Lower leg skin (tissue), 4 donors: ENCODE measurements around the gene WDR33. TPM values are rescaled to one million over a fixed set of nuclear protein-coding genes. Genes with fewer than 3 reads are reported as not detected.

Experiments
- DNase-seq, 2 donors: peaks; one replicate each; pipeline ENCODE4 v3.0.0-alpha.2; 2019; ENCODE audit warnings: low spot score in 2 of 2
- H3K4me3 ChIP-seq: fragments of 200-600 bp; sonication (generic); 2 replicates; pipeline ENCODE4 v1.5.1; 2017; ENCODE audit warnings: mild to moderate bottlenecking, low read depth; ENCODE audit not compliant: poor library complexity, severe bottlenecking
- POLR2A ChIP-seq, 2 donors: fragments of 450-650 bp; IDR thresholded peaks; one replicate each; pipeline ENCODE4 v1.6.1; 2016 to 2017; ENCODE audit warnings: antibody characterized with exemption in 2 of 2, mild to moderate bottlenecking in 1 of 2, moderate library complexity in 1 of 2
- whole genome bisulfite sequencing, 2 donors: methylation state at CpG; one replicate each; pipeline ENCODE4 v1.1.5; 2018; 5-methylcytosine and 5-hydroxymethylcytosine counted together
- intact Hi-C: fragments of 100-400 bp; cut with DNase I; formaldehyde crosslinking; loops from one replicate; pipeline ENCODE4 v1.15.0; 2023; ENCODE audit warnings: low total_unique reads
- total RNA-seq, 4 donors: library from RNA; depleted of rRNA; stranded (reverse); fragments of >200 nt; gene quantifications; one replicate each; pipeline ENCODE4 v1.1.0, GENCODE V29; 2016
- TF ChIP-seq, protein P1 (sequence below), 3 donors: fragments of 450-650 bp; IDR thresholded peaks; one replicate each; pipeline ENCODE4 v1.5.1; 2016; ENCODE audit warnings: antibody characterized with exemption in 3 of 3, mild to moderate bottlenecking in 3 of 3, moderate library complexity in 2 of 3

Gene WDR33
- total RNA-seq, 4 donors from 2014 or later, result 31.6 to 44.8 (median 32.5) TPM

DNA sequence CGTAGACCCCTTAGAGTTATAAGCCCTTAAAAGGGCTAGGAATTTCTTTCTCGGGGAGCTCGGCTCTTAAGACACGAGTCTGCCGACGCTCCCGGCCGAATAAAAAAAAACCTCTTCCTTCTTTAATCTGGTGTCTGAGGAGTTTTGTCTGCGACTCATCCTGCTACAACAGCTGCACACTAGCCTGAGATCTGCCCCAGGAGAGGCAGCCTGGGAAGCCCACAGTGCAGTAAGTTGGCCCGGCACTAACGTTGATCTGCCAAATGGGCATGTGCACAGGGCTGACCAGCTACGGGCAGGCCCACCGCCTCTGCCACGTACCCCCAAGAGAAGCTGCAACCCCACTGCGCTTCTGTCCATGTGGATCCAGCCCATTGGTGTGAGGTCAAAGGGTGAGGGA, 127.2 kb downstream of the WDR33 start:
- intact Hi-C loops, result no loop called here
- DNase-seq, result no peak
- TF ChIP-seq, protein P1, sequence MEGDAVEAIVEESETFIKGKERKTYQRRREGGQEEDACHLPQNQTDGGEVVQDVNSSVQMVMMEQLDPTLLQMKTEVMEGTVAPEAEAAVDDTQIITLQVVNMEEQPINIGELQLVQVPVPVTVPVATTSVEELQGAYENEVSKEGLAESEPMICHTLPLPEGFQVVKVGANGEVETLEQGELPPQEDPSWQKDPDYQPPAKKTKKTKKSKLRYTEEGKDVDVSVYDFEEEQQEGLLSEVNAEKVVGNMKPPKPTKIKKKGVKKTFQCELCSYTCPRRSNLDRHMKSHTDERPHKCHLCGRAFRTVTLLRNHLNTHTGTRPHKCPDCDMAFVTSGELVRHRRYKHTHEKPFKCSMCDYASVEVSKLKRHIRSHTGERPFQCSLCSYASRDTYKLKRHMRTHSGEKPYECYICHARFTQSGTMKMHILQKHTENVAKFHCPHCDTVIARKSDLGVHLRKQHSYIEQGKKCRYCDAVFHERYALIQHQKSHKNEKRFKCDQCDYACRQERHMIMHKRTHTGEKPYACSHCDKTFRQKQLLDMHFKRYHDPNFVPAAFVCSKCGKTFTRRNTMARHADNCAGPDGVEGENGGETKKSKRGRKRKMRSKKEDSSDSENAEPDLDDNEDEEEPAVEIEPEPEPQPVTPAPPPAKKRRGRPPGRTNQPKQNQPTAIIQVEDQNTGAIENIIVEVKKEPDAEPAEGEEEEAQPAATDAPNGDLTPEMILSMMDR (IDR thresholded peaks at IDR 0.05), result no peak
- no peak for TF ChIP-seq POLR2A (IDR thresholded peaks at IDR 0.05)
- WGBS, 2 donors, result 83 to 87% methylated on average over 15 of the region's 15 CpGs
- H3K4me3 ChIP-seq, result no peak overlapping the region

DNA sequence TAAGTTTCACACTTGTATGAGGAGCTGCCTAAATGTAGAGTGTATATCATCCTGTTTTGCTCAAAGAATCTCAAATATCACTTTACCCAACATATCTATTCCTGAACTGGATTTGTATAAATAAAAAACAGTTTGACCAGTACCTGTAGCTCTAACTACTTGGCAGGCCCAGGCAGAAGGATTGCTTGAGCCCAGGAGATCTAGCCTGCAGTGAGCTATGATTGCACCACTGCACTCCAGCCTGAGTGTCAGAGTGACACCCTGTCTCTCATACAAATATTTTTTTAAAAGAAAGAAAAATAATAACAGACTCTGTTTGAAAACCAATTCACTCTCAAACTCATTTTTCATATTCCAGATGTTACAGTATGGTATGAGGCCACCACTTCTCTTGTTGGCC, 127.9 kb downstream of the WDR33 start:
- TF ChIP-seq POLR2A (IDR thresholded peaks at IDR 0.05), result no peak
- TF ChIP-seq, protein P1 (IDR thresholded peaks at IDR 0.05), result no peak
- DNase-seq, result no peak
- no peak overlapping the region for H3K4me3 ChIP-seq
- intact Hi-C loops, result no loop called here

DNA sequence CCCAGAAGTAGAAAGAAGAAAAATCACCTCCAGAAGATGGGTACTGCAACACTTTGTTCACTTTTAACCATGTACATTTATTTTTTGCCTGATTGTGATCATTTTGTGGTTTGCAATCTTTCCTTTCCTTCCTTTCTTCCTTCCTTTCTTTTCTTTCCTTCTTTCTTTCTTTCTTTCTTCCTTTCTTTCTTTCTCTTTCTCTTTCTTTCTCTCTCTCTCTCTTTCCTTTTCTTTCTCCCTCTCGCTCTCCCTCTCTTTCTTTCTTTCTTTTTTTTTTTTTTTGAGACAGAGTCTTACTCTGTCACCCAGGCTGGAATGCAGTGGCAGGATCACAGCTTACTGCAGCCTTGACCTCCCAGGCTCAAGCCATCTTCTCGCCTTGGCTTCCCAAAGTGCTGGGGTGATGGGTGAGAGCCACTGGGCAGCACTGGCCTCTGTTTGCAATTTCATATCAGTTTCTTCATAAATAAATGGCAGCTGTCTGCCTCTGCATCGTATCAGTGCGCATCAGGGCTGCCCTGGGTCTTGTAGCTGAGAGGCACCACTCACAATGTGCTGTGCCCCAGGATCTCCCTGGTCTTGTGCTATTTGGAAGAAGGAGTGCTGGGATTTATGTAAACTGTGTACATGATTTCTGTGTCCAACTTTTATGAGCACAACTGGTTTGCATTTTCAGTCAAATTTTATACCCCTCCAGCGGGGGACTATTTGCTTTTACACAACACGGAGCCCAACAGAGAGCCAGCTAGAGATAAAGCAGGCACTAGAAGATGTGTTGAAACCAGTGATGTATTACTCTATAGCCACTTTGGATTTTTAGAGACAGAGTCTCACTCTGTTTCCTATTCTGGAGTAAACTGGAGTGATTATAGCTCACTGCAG, 128.8 kb downstream of the WDR33 start:
- 91 to 96% methylated on average over 6 of the region's 6 CpGs for WGBS, 2 donors
- no peak for DNase-seq
- TF ChIP-seq, protein P1 (IDR thresholded peaks at IDR 0.05), result no peak
- intact Hi-C loops, result no loop called here
- no peak overlapping the region for H3K4me3 ChIP-seq

DNA sequence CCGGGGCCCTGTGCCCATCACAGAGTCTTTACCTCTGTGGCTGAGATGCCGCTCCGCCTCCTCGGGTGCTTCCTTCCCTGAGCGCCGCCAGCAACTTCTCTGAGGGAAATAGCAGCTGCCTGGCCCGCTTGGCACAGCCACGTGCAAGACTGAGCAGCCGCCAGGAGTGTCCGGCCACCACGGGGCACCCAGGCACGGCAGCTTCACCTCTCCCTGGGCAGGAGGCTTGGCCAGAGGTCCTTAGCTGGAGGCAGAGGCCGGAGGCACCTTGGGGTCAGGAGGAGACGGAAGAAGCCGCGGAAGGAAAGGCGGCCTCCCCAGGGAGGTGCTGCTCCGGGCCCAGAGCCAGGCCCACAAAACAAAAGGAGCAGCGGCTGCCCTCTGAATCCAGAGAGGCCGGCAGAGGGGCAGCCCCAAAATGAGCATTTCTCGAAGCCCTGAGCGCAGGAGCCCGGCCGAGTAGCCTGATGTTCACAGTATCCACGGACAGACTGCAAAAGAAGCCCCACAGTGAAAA, 129.6 kb downstream of the WDR33 start:
- DNase-seq, result peak in 1 of 2 donors; percentile 87
- WGBS, 2 donors, result 45 to 55% methylated on average over 23 to 25 of the region's 25 CpGs
- no peak overlapping the region for H3K4me3 ChIP-seq
- TF ChIP-seq POLR2A (IDR thresholded peaks at IDR 0.05), result no peak
- TF ChIP-seq, protein P1 (IDR thresholded peaks at IDR 0.05), result no peak
- intact Hi-C loops, result no loop called here

DNA sequence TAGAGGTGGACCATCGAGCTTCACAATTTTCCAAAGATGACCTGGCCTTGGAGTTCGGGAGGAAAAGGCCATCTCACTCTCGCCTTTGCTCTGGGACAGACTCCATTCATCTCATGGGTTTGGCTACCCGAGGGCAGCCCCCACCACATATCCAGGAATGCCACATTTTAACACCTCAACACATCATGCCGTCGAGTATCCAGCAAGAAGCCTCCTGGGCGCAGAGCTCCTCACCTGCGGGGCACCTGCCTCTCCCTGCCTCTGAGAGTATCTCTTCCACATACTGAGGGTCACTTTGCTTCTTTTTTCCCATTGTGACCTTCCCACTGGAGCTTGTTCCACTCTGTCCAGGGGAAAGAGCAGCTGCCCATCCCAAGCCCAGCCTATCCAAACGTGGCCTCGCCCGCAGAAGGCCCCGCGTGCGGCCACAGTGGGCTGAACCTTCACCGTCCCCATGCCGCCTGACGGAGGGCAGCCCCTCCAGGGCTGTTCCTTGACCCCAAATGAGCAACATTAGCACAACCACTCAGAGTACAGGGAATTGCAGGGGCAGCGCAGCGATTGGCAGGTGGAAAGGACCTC, 130.2 kb downstream of the WDR33 start:
- 85 to 87% methylated on average over 19 of the region's 19 CpGs for WGBS, 2 donors
- no peak overlapping the region for H3K4me3 ChIP-seq
- intact Hi-C loops, result no loop called here
- DNase-seq, result no peak
- TF ChIP-seq, protein P1 (IDR thresholded peaks at IDR 0.05), result no peak
- TF ChIP-seq POLR2A (IDR thresholded peaks at IDR 0.05), result no peak
